GM12878 (cell line): Measurements from ENCODE around the gene SHROOM3. TPM values are rescaled to one million over a fixed set of nuclear protein-coding genes. Genes with fewer than 3 reads are reported as not detected.
A peak's percentile ranks its signal among the peaks of the same experiment; 100 is the strongest.

ENCODE experiments used
- ATAC-seq: fragments of 200-7000 bp; cut with Tn5 transposase; 3 replicates; pipeline ENCODE4 v1.9.1; 2020; ENCODE audit warnings: mild to moderate bottlenecking, moderate library complexity
- BruUV-seq: library from RNA; stranded (reverse); fragments of 400-500 nt; replicated peaks from 2 replicates; lab custom pipeline; 2021; lab: Mats Ljungman, UMichigan
- CTCF ChIA-PET: fragments of 300-600 bp; sonication (Branson Sonifier 250); formaldehyde crosslinking; extraction: SDS; loops from one replicate; lab custom pipeline; 2021; ENCODE audit warnings: inconsistent platforms; lab: Yijun Ruan, JAX
- POLR2A ChIA-PET: fragments of 350-600 bp; formaldehyde crosslinking; extraction: SDS; loops from one replicate; lab custom pipeline; 2021; ENCODE audit warnings: inconsistent platforms; lab: Charles Lee
- RAD21 ChIA-PET: fragments of 300-600 bp; sonication (Branson Sonifier 250); formaldehyde crosslinking; loops from one replicate; lab custom pipeline; 2023; ENCODE audit warnings: antibody characterized with exemption; ENCODE audit not compliant: unreplicated experiment; lab: Charles Lee
- SMC1A ChIA-PET: fragments of 300-600 bp; sonication (Branson Sonifier 250); formaldehyde crosslinking; loops from one replicate; lab custom pipeline; 2023; ENCODE audit not compliant: unreplicated experiment, uncharacterized antibody; lab: Charles Lee
- DNase-seq: peaks from one replicate; pipeline ENCODE4 v3.0.0-alpha.2; 2011; ENCODE audit warnings: low read depth, low spot score
- FAIRE-seq: peaks from 3 replicates; lab custom pipeline; 2011; peaks lifted over from hg19 to GRCh38; lab: Jason Lieb, UNC
- H2AFZ ChIP-seq: 2 replicates; pipeline ENCODE4 v1.6.0; 2011; ENCODE audit warnings: low read depth, low read length, control low read depth; ENCODE audit not compliant: control insufficient read depth
- H3K27ac ChIP-seq: 2 replicates; pipeline ENCODE4 v1.5.1; 2011; ENCODE audit warnings: control low read depth; ENCODE audit not compliant: control insufficient read depth, insufficient read depth
- H3K27me3 ChIP-seq, 2 experiments: replicated peaks in 1 of 2; 2 replicates each; pipeline versions ENCODE4 v1.6.0 to v1.6.1; 2011; ENCODE audit warnings: low read length in 1 of 2; ENCODE audit not compliant: control insufficient read depth in 2 of 2, insufficient read depth in 2 of 2
- H3K36me3 ChIP-seq, 2 experiments: 2 replicates each; pipeline ENCODE4 v1.5.1; 2011; ENCODE audit warnings: low read length in 1 of 2; ENCODE audit not compliant: control insufficient read depth in 2 of 2, insufficient read depth in 2 of 2
- H3K4me1 ChIP-seq: 2 replicates; pipeline ENCODE4 v1.6.1; 2011; ENCODE audit warnings: mild to moderate bottlenecking, low read length, moderate library complexity, mixed read lengths; ENCODE audit not compliant: control insufficient read depth, insufficient read depth
- H3K4me2 ChIP-seq: 2 replicates; pipeline ENCODE4 v1.6.0; 2011; ENCODE audit warnings: control low read depth; ENCODE audit not compliant: control insufficient read depth, insufficient read depth
- H3K4me3 ChIP-seq: fragments of 200-600 bp; sonication (generic); 2 replicates; pipeline ENCODE4 v1.5.1; 2016
- H3K79me2 ChIP-seq: 2 replicates; pipeline ENCODE4 v1.6.0; 2011; ENCODE audit warnings: low read length; ENCODE audit not compliant: control insufficient read depth, insufficient read depth
- H3K9ac ChIP-seq: 2 replicates; pipeline ENCODE4 v1.8.0; 2011; ENCODE audit warnings: low read length, control low read depth, mixed read lengths; ENCODE audit not compliant: control insufficient read depth, insufficient read depth
- H3K9me3 ChIP-seq: replicated peaks from 3 replicates; pipeline ENCODE4 v1.5.1; 2011; ENCODE audit warnings: mild to moderate bottlenecking, low read length; ENCODE audit not compliant: control insufficient read depth, insufficient read depth
- H4K20me1 ChIP-seq: 2 replicates; pipeline ENCODE4 v1.6.0; 2011; ENCODE audit not compliant: control insufficient read depth, insufficient read depth
- BCL11A ChIP-seq: IDR thresholded peaks from 2 replicates; pipeline ENCODE4 v1.6.1; 2011; ENCODE audit warnings: low read depth, low read length
- CBFB ChIP-seq: IDR thresholded peaks from 2 replicates; pipeline ENCODE4 v1.6.1; 2016; ENCODE audit warnings: antibody characterized with exemption, low read depth
- EGR1 ChIP-seq, 2 experiments: IDR thresholded peaks; 1 replicate in 1 of 2; 2 replicates in 1 of 2; pipeline ENCODE4 v1.6.1; 2011 to 2012; ENCODE audit warnings: low read depth in 2 of 2, low read length in 2 of 2, borderline replicate concordance in 1 of 2, mild to moderate bottlenecking in 1 of 2, moderate library complexity in 1 of 2
- ESRRA ChIP-seq: IDR thresholded peaks from 2 replicates; pipeline ENCODE4 v1.6.1; 2012; ENCODE audit warnings: mild to moderate bottlenecking, low read length, improper control_type of control experiment
- FOS ChIP-seq: IDR thresholded peaks from 3 replicates; pipeline ENCODE4 v1.6.1; 2011; ENCODE audit warnings: borderline replicate concordance; ENCODE audit not compliant: insufficient read length; ENCODE audit errors: extremely low read depth
- FOXM1 ChIP-seq: IDR thresholded peaks from 2 replicates; pipeline ENCODE4 v1.6.1; 2012; ENCODE audit warnings: low read depth, mild to moderate bottlenecking, inconsistent platforms, low read length, moderate library complexity
- NRF1 ChIP-seq: conservative IDR thresholded peaks from 2 replicates; pipeline ENCODE4 v1.6.1; 2011; ENCODE audit warnings: mild to moderate bottlenecking, low read depth, low read length, improper control_type of control experiment
- RB1 ChIP-seq: fragments of 450-650 bp; formaldehyde crosslinking; IDR thresholded peaks from 2 replicates; pipeline ENCODE4 v1.6.1; 2017; ENCODE audit warnings: mild to moderate bottlenecking, borderline replicate concordance
- STAT3 ChIP-seq: IDR thresholded peaks from 2 replicates; pipeline ENCODE4 v1.6.1; 2011; ENCODE audit warnings: low read depth, low read length, improper control_type of control experiment
- TAF1 ChIP-seq: IDR thresholded peaks from 2 replicates; pipeline ENCODE4 v1.6.1; 2011; ENCODE audit warnings: mild to moderate bottlenecking, low read depth, low read length, borderline replicate concordance
- TCF7 ChIP-seq: IDR thresholded peaks from 2 replicates; pipeline ENCODE4 v1.6.1; 2014; ENCODE audit warnings: antibody characterized with exemption, borderline replicate concordance
- ZNF622 ChIP-seq: fragments of 450-650 bp; IDR thresholded peaks from 2 replicates; pipeline ENCODE4 v1.6.1; 2017; ENCODE audit warnings: mild to moderate bottlenecking, inconsistent platforms
- WGBS: methylation state at CpG from one replicate; pipeline ENCODE4 v1.1.6; 2016; ENCODE audit warnings: low lambda C conversion rate; ENCODE audit not compliant: insufficient replicate concordance, insufficient coverage; ENCODE audit errors: missing lambda C conversion rate; 5-methylcytosine and 5-hydroxymethylcytosine counted together
- in situ Hi-C: fragments of 300-500 bp; cut with MboI; formaldehyde crosslinking; loops from 9 replicates; pipeline ENCODE4 v1.14.3; 2018; ENCODE audit warnings: mixed read lengths
- intact Hi-C: fragments of 100-400 bp; cut with micrococcal nuclease; formaldehyde crosslinking; loops from one replicate; pipeline ENCODE4 v1.14.2; 2022; ENCODE audit not compliant: unreplicated experiment
- polyA plus RNA-seq, 11 experiments: library from polyadenylated mRNA; depleted of rRNA in 4 of 11; unstranded in 6 of 11; stranded (reverse) in 5 of 11; fragments of >200 nt; fragmentation: Nextera tagmentation in 4 of 11; fragmentation: Illumina TruSeq in 1 of 11; extraction: Ambion mirVana in 4 of 11; extraction: Trizol in 1 of 11; gene quantifications; 1 replicate in 1 of 11; 2 replicates in 10 of 11; pipeline versions ENCODE4 v1.2.1 to v1.2.3, GENCODE V29; 2011 to 2016; ENCODE audit warnings: inconsistent platforms in 2 of 11, missing spikeins in 2 of 11, low read depth in 1 of 11
- total RNA-seq, 4 experiments: library from RNA; depleted of rRNA in 3 of 4; stranded (reverse); fragments of >200 nt in 3 of 4; fragmentation: Illumina TruSeq in 1 of 4; extraction: Trizol in 1 of 4; gene quantifications; 2 replicates each; pipeline versions ENCODE4 v1.2.1 to v1.2.3, GENCODE V29; 2013 to 2021
- TF ChIP-seq, protein P1 (sequence below): IDR thresholded peaks from 2 replicates; pipeline ENCODE4 v1.6.1; 2012; ENCODE audit warnings: low read depth, low read length, improper control_type of control experiment
- TF ChIP-seq, protein P2 (sequence below): fragments of 450-650 bp; IDR thresholded peaks from 2 replicates; pipeline ENCODE4 v1.6.1; 2016; ENCODE audit warnings: mild to moderate bottlenecking
- TF ChIP-seq, protein P3 (sequence below): IDR thresholded peaks from 2 replicates; pipeline ENCODE4 v1.6.1; 2011; ENCODE audit warnings: low read depth, mild to moderate bottlenecking, low read length, moderate library complexity, borderline replicate concordance; ENCODE audit errors: extremely low read depth

SHROOM3 gene
- total and polyA plus RNA-seq, 10 of the 15 experiments (the other 5 are each of a cell fraction or from before 2014, with no cell fraction given): under 0.01 to 0.29 (median 0.08) TPM; not detected in 1

DNA sequence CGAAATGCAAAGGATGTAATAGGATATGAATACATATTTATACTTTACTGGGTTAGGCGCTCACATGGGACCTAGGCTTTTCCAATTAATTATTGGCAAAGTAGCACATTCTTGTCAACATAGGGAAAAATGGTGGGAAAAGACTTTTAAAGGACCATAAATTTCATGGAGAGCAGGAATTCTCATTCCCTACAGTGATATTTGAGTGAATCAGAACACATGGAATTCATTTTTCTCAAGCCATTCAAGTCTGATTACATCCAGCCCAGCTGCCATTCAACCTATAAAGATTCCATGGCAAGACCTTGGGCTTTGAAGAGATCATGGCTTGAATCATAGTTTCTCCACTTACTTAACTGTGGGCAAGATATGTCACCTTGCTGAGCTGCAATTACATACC, 312.5 kb downstream of the SHROOM3 start:
- in situ Hi-C loops: no loop called here

GRCh38 chr4:76748649-76749048, 313.6 kb downstream of the SHROOM3 start:
- H2AFZ ChIP-seq: no peak overlapping the region
- H3K9me3 ChIP-seq: no peaks in the 10 kb centered on the region; the same call in 2 of the 3 replicates
- POLR2A ChIA-PET: no interaction called here
- no peak overlapping the region for H3K4me3 ChIP-seq
- in situ Hi-C loops: no loop called here
- no peak overlapping the region for H3K27ac ChIP-seq
- DNase-seq: no peak
- H3K36me3 ChIP-seq: no peaks in the 10 kb centered on the region
- no peaks in the 10 kb centered on the region for H3K79me2 ChIP-seq
- RAD21 ChIA-PET: no interaction called here
- SMC1A ChIA-PET: no interaction called here
- no peak for FAIRE-seq
- H4K20me1 ChIP-seq: no peaks in the 10 kb centered on the region
- H3K27me3 ChIP-seq: no peaks in the 10 kb centered on the region
- no peak overlapping the region for H3K9ac ChIP-seq
- 31% methylated on average over 5 of the region's 6 CpGs for WGBS
- BruUV-seq: no TSS peak
- CTCF ChIA-PET: no interaction called here
- H3K4me2 ChIP-seq: no peak overlapping the region
- intact Hi-C loops: loop anchor here (1.0 to 10.0 kb wide), 3 partner anchors 237 to 564 kb away; no protein-coding TSS in a partner anchor
- no peaks in the 10 kb centered on the region for H3K4me1 ChIP-seq
- peak; percentile 73 for ATAC-seq
- no peak for TF ChIP-seq EGR1 (IDR thresholded peaks at IDR 0.05; ENCODE audit: borderline replicate concordance in 1 of 2, low read depth in 2 of 2, low read length in 2 of 2)
- TF ChIP-seq TCF7: no peak
- TF ChIP-seq FOS: no peak
- TF ChIP-seq, protein P1, sequence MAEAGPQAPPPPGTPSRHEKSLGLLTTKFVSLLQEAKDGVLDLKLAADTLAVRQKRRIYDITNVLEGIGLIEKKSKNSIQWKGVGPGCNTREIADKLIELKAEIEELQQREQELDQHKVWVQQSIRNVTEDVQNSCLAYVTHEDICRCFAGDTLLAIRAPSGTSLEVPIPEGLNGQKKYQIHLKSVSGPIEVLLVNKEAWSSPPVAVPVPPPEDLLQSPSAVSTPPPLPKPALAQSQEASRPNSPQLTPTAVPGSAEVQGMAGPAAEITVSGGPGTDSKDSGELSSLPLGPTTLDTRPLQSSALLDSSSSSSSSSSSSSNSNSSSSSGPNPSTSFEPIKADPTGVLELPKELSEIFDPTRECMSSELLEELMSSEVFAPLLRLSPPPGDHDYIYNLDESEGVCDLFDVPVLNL: no peak
- no peak for TF ChIP-seq ESRRA
- TF ChIP-seq STAT3: no peak
- no peak for TF ChIP-seq ZNF622
- TF ChIP-seq NRF1: no peak
- no peak for TF ChIP-seq FOXM1
- TF ChIP-seq TAF1: no peak
- no peak for TF ChIP-seq RB1
- TF ChIP-seq, protein P2, sequence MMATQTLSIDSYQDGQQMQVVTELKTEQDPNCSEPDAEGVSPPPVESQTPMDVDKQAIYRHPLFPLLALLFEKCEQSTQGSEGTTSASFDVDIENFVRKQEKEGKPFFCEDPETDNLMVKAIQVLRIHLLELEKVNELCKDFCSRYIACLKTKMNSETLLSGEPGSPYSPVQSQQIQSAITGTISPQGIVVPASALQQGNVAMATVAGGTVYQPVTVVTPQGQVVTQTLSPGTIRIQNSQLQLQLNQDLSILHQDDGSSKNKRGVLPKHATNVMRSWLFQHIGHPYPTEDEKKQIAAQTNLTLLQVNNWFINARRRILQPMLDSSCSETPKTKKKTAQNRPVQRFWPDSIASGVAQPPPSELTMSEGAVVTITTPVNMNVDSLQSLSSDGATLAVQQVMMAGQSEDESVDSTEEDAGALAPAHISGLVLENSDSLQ: no peak

More for the DNA sequence above, 312.5 kb downstream of the SHROOM3 start:
- Histone ChIP-seq H3K9ac (no peak overlapping the region), H3K27me3 (no peaks in the 10 kb centered on the region), H2AFZ (no peak overlapping the region), H3K27ac (no peak overlapping the region)
- DNase-seq (no peak), ATAC-seq (no peak)
- WGBS: 63% methylated on average over 2 of the region's 2 CpGs
- ChIA-PET RAD21 (no interaction called here), CTCF (interaction anchor here (0.7 to 1.1 kb wide), 3 partner anchors 113 to 368 kb away, joined by 3 read pairs; no protein-coding TSS in a partner anchor)
- no TSS peak for BruUV-seq
- intact Hi-C loops: loop anchor here (10.0 kb wide), 1 partner anchor 563 kb away; no protein-coding TSS in a partner anchor
- no peak for TF ChIP-seq BCL11A
- TF ChIP-seq, protein P3, sequence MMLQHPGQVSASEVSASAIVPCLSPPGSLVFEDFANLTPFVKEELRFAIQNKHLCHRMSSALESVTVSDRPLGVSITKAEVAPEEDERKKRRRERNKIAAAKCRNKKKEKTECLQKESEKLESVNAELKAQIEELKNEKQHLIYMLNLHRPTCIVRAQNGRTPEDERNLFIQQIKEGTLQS: no peak
- no peak for TF ChIP-seq CBFB
- TF ChIP-seq, all 136 proteins: peak for 0
- H3K4me3 ChIP-seq: no peak overlapping the region
- POLR2A ChIA-PET: no interaction called here
- H3K4me2 ChIP-seq: no peak overlapping the region
- no peaks in the 10 kb centered on the region for H3K36me3 ChIP-seq
- no peak for FAIRE-seq
- H3K9me3 ChIP-seq: no peaks in the 10 kb centered on the region; the same call in 2 of the 3 replicates
- SMC1A ChIA-PET: no interaction called here
- H3K4me1 ChIP-seq: no peaks in the 10 kb centered on the region
- no peaks in the 10 kb centered on the region for H3K79me2 ChIP-seq
- H4K20me1 ChIP-seq: no peaks in the 10 kb centered on the region
